ENCODE measurements around the gene TSSK2.

TSSK2 gene

GRCh38 chr22:19115628-19116027 is 15.5 kb upstream of the TSSK2 start:
- H3K79me2 ChIP-seq (ENCODE audit: low read length): peaks cover 98% of the 10 kb centered on the region
- H3K9ac ChIP-seq (ENCODE audit: low read length): no peak overlapping the region
- H2AFZ ChIP-seq (ENCODE audit: low read depth, low read length): no peak overlapping the region
- no peaks in the 10 kb centered on the region for H3K27me3 ChIP-seq (ENCODE audit: low read depth, low read length)
- no peak overlapping the region for H3K4me3 ChIP-seq (ENCODE audit: low read length)
- H4K20me1 ChIP-seq (ENCODE audit: insufficient read depth, low read length): peaks cover 84% of the 10 kb centered on the region
- no peak overlapping the region for H3K4me2 ChIP-seq (ENCODE audit: low read length)
- no peaks in the 10 kb centered on the region for H3K9me3 ChIP-seq (ENCODE audit: insufficient read depth, low read length)
- peaks cover 10% of the 10 kb centered on the region for H3K4me1 ChIP-seq (ENCODE audit: low read length)
- TF ChIP-seq EZH2phosphoT487 (IDR thresholded peaks at IDR 0.05; ENCODE audit: low read depth): no peak
- TF ChIP-seq, protein P1, sequence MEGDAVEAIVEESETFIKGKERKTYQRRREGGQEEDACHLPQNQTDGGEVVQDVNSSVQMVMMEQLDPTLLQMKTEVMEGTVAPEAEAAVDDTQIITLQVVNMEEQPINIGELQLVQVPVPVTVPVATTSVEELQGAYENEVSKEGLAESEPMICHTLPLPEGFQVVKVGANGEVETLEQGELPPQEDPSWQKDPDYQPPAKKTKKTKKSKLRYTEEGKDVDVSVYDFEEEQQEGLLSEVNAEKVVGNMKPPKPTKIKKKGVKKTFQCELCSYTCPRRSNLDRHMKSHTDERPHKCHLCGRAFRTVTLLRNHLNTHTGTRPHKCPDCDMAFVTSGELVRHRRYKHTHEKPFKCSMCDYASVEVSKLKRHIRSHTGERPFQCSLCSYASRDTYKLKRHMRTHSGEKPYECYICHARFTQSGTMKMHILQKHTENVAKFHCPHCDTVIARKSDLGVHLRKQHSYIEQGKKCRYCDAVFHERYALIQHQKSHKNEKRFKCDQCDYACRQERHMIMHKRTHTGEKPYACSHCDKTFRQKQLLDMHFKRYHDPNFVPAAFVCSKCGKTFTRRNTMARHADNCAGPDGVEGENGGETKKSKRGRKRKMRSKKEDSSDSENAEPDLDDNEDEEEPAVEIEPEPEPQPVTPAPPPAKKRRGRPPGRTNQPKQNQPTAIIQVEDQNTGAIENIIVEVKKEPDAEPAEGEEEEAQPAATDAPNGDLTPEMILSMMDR (IDR thresholded peaks at IDR 0.05; ENCODE audit: low read depth, low read length): peak; percentile 29
- H3K36me3 ChIP-seq (replicated peaks; ENCODE audit: low read depth, low read length): peaks cover 7% of the 10 kb centered on the region
- H3K27ac ChIP-seq (ENCODE audit: low read length): no peak overlapping the region

DNA sequence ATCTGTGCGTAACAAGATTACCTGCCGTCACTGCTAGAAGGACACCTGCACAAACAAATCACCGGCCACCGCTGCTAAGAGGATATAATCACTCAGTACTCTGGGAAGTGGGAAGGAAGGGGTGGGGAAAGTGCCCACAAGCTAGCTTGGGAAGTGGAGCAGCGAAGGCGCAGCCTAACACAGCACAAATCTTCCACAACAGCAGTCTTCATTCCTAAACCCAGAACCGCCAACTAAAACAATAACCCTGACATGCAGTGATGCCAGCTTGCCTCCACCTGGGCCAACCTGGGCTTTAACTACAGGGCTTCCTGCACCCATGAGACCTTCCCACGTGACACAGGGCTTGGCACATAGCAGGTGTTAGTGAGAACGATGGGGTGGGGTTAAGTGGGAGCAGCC is 14.0 kb upstream of the TSSK2 start:
- Histone ChIP-seq H3K36me3 (replicated peaks; ENCODE audit: low read depth, low read length) (peaks cover 7% of the 10 kb centered on the region), H3K4me3 (ENCODE audit: low read length) (no peak overlapping the region), H3K9me3 (ENCODE audit: insufficient read depth, low read length) (no peaks in the 10 kb centered on the region), H2AFZ (ENCODE audit: low read depth, low read length) (no peak overlapping the region), H3K27ac (ENCODE audit: low read length) (no peak overlapping the region), H3K27me3 (ENCODE audit: low read depth, low read length) (no peaks in the 10 kb centered on the region), H3K9ac (ENCODE audit: low read length) (no peak overlapping the region), H3K4me1 (ENCODE audit: low read length) (peaks cover 16% of the 10 kb centered on the region), H3K4me2 (ENCODE audit: low read length) (no peak overlapping the region), H4K20me1 (ENCODE audit: insufficient read depth, low read length) (peaks cover 85% of the 10 kb centered on the region), H3K79me2 (ENCODE audit: low read length) (peaks cover 98% of the 10 kb centered on the region)
- TF ChIP-seq, protein P1 (IDR thresholded peaks at IDR 0.05; ENCODE audit: low read depth, low read length): no peak
- TF ChIP-seq EZH2phosphoT487 (IDR thresholded peaks at IDR 0.05; ENCODE audit: low read depth): no peak

DNA sequence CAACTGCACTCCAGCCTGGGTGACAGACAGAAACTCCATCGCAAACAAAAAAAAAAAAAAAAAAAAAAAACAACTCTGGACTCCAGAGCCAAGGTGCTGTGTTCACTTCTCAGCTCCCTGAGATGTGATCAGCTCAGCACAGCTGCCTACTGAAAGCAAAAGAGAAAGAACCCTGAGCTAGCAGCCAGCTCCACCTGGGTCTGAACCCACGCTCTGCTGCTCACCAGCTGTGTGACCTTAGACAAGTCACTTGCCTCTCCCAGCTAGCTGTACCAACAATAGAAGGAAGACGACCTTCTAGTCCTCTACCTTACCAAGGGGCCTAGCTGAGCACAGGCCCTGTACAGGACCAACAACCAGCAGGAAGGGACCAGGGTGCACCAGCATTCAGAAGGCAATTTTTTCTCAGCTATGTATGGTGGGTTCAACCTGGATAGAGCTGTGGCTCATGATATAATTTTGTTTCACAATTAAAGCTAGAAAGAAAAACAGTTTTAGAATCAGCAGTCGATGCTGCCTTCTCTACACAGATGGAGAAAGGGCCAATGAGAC is 12.7 kb upstream of the TSSK2 start:
- H3K4me3 ChIP-seq (ENCODE audit: low read length): no peak overlapping the region
- no peaks in the 10 kb centered on the region for H3K9me3 ChIP-seq (ENCODE audit: insufficient read depth, low read length)
- no peaks in the 10 kb centered on the region for H3K27me3 ChIP-seq (ENCODE audit: low read depth, low read length)
- H3K36me3 ChIP-seq (replicated peaks; ENCODE audit: low read depth, low read length): peaks cover 7% of the 10 kb centered on the region
- no peak overlapping the region for H2AFZ ChIP-seq (ENCODE audit: low read depth, low read length)
- peaks cover 21% of the 10 kb centered on the region for H3K4me1 ChIP-seq (ENCODE audit: low read length)
- H4K20me1 ChIP-seq (ENCODE audit: insufficient read depth, low read length): peaks cover 76% of the 10 kb centered on the region
- H3K4me2 ChIP-seq (ENCODE audit: low read length): no peak overlapping the region
- TF ChIP-seq, protein P1 (IDR thresholded peaks at IDR 0.05; ENCODE audit: low read depth, low read length): no peak
- no peak for TF ChIP-seq EZH2phosphoT487 (IDR thresholded peaks at IDR 0.05; ENCODE audit: low read depth)
- H3K9ac ChIP-seq (ENCODE audit: low read length): no peak overlapping the region
- no peak overlapping the region for H3K27ac ChIP-seq (ENCODE audit: low read length)
- peaks cover 86% of the 10 kb centered on the region for H3K79me2 ChIP-seq (ENCODE audit: low read length)

- Histone ChIP-seq H3K36me3 (replicated peaks; ENCODE audit: low read depth, low read length) (peaks cover 5% of the 10 kb centered on the region), H3K4me2 (ENCODE audit: low read length) (no peak overlapping the region), H3K27ac (ENCODE audit: low read length) (no peak overlapping the region)
These were observed 11.2 kb upstream of the TSSK2 start for GRCh38 chr22:19119949-19120348.

More at GRCh38 chr22:19119949-19120348, 11.2 kb upstream of the TSSK2 start:
- peaks cover 21% of the 10 kb centered on the region for H3K4me1 ChIP-seq (ENCODE audit: low read length)
- no peak overlapping the region for H2AFZ ChIP-seq (ENCODE audit: low read depth, low read length)
- H3K9me3 ChIP-seq (ENCODE audit: insufficient read depth, low read length): no peaks in the 10 kb centered on the region
- H4K20me1 ChIP-seq (ENCODE audit: insufficient read depth, low read length): peaks cover 65% of the 10 kb centered on the region
- H3K4me3 ChIP-seq (ENCODE audit: low read length): no peak overlapping the region
- no peaks in the 10 kb centered on the region for H3K27me3 ChIP-seq (ENCODE audit: low read depth, low read length)
- H3K79me2 ChIP-seq (ENCODE audit: low read length): peaks cover 72% of the 10 kb centered on the region
- TF ChIP-seq, protein P1 (IDR thresholded peaks at IDR 0.05; ENCODE audit: low read depth, low read length): no peak
- TF ChIP-seq EZH2phosphoT487 (IDR thresholded peaks at IDR 0.05; ENCODE audit: low read depth): no peak
- H3K9ac ChIP-seq (ENCODE audit: low read length): no peak overlapping the region
